ENCODE measurements around the gene CYP20A1.
"Not testable (repeated sequence)": the region's sequence is repeated elsewhere in the genome, so short reads cannot be mapped to it uniquely, and the experiment has no call there.

The CYP20A1 gene, protein sequence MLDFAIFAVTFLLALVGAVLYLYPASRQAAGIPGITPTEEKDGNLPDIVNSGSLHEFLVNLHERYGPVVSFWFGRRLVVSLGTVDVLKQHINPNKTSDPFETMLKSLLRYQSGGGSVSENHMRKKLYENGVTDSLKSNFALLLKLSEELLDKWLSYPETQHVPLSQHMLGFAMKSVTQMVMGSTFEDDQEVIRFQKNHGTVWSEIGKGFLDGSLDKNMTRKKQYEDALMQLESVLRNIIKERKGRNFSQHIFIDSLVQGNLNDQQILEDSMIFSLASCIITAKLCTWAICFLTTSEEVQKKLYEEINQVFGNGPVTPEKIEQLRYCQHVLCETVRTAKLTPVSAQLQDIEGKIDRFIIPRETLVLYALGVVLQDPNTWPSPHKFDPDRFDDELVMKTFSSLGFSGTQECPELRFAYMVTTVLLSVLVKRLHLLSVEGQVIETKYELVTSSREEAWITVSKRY

DNA sequence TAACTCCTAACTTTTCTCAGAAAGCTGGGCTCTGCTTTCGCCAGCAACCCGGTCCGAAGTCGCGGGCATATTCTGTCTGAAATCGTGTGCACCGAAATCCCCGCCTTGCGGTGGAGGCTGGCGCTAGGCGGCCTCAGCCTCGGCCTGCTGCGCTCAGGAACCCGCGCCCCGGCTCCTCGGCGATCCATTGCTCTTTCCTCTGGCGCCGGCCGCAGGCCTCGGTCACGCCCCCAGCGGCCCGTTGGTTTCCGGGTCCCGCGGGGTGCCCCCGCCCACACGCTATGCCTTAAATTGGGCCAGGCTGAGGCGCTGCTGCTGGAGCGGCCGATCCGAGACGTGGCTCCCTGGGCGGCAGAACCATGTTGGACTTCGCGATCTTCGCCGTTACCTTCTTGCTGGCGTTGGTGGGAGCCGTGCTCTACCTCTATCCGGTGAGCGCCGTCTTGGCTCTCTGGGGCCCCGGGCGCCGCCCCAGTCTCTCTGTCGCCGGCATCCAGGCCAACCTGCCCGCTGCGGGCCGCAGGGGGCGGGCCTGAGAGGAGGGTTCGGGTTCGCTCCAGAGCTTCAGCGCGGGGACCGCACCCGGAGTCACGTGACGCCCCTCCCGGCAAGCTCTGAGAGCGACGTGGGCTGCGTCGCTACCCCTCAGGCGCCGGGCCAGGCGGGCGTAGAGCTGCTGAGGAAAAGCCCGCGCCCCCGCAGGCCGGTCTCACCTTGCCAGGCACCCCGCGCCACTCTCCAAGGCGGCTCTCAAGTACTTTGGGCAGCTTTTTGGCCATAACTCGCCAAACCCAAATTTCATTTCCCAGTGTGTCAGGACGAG lies at the start of gene CYP20A1:
Gene CYP20A1 (plus strand): TSS at position 315 of the 823 bp plus-strand sequence. CDS start 45 bp downstream, at position 360.
- DNase-seq (ENCODE audit: low read depth, low spot score) = peak; percentile 91

DNA sequence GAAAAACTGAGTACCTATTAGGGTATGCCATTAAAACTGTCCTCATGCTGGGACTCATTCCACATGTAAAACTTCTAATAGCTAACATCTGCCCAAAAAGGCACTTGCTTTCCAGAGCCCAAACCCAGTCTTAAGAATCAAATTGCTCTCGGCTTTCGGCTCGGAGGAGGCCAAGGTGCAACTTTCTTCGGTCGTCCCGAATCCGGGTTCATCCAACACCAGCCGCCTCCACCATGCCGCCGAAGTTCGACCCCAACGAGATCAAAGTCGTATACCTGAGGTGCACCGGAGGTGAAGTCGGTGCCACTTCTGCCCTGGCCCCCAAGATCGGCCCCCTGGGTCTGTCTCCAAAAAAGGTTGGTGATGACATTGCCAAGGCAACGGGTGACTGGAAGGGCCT lies 48.3 kb upstream of the CYP20A1 start:
- not testable (repeated sequence) for DNase-seq (ENCODE audit: low read depth, low spot score)

DNA sequence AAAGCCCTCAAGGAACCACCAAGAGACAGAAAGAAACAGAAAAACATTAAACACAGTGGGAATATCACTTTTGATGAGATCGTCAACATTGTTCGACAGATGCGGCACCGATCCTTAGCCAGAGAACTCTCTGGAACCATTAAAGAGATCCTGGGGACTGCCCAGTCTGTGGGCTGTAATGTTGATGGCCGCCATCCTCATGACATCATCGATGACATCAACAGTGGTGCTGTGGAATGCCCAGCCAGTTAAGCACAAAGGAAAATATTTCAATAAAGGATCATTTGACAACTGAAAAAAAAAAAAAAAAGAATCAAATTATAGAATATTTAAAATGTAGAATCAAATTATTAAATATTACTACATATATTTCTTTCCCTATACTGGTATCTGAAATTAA lies 47.8 kb upstream of the CYP20A1 start:
- not testable (repeated sequence) for DNase-seq (ENCODE audit: low read depth, low spot score)

DNA sequence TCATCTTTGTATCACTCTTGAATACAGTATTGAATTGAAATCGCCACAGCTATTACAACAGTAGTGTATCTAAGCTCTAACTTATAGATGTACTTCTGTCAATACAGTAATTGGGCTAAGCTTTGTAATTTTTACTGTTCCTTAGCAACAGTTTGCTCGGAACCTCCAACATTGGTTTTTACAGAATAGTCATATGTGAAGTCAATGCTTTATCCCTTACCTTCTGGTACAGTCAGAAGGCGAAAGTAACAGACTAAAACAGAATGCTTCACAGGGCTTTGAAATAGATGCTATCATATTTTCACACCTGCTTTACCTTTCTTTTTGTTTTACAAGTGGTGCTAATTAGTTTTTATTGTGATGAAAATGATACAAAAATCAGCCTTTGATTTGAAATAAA lies 46.9 kb upstream of the CYP20A1 start:
- DNase-seq (ENCODE audit: low read depth, low spot score) = no peak

DNA sequence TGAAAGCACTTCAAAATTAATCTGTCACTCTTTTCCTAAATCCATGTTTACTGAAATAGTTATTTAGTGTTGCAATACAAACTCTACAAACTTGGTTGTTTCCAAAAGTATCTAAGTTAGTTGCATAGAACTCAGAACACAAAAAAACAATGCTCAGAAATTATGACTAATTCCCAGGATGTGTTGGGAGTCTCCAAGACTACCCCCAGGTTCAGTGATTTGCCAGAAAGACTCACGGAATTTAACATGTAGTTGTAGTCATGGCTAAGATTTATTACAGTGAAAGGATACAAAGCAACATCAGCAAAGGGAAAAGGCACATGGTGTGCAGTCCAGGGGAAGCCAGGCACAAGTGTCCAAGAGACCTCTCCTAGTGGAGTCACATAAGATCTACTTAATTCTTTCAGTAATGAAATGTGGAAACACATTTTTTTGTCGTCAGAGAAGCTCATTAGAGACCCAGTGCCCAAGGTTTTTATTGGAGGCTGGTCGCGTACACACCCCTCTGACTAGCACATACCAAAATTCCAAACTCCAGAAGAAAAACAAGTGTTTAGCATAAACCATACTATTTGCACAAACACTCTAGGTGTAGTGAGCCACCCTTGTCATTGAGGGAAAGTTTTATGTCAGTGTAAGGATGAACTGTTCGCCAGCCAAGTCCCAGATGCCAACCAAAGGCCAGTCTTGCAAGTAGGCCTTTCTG lies 43.3 kb upstream of the CYP20A1 start:
- no peak for DNase-seq (ENCODE audit: low read depth, low spot score)

DNA sequence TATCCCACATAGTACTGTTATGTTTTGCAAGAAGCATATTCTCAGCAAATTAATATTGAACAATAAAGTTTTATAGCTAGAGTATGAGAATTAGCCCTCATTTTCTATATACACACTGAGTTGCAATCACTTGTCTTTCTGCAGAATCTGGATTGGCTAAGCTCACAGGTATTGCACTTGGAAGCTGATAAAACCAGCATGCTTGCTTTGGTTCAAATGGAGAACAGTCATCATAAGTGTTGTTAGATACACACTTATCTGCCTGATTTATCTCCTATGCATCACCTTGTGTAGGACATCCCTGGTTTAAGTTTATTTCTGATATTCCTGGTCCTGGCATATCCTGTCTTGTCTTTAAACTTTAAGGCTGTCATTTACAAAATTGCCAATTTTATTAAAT lies 38.0 kb upstream of the CYP20A1 start:
- no peak for DNase-seq (ENCODE audit: low read depth, low spot score)

DNA sequence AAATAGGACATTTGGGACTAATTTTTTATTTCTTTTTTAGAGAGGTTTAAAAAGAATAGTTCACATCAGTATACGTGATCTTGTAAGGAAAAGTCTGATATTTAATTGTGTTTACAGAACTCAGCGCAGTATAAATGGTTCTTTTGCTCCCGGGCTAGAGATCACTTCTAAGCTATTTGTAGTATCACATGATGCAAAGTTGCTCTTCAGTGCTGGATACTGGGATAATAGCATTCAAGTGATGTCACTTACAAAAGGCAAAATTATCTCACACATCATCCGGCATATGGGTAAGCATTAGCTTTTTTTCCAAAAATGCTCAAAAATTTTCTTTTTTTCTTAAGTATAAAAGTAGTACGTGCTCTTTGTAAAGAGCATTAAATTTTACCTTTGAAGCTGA lies 37.4 kb upstream of the CYP20A1 start:
- no peak for DNase-seq (ENCODE audit: low read depth, low spot score)

DNA sequence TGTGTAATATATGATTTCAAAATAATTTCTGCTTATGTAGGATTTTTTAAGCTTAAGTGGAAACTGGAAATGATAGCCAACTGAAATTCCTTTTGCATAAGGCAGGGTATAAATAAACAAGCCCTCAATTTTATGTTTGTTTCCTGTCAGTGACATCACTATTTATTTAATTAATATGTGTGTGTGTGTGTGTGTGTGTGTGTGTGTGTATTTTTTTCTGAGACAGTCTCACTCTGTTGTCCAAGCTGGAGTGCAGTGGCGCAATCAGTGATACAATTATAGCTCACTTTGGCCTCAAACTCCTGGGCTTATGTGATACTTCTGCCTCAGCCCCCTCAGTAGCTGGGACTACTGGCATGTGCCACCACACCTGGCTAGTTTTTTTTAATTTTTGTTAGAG lies 29.3 kb upstream of the CYP20A1 start:
- no peak for DNase-seq (ENCODE audit: low read depth, low spot score)

DNA sequence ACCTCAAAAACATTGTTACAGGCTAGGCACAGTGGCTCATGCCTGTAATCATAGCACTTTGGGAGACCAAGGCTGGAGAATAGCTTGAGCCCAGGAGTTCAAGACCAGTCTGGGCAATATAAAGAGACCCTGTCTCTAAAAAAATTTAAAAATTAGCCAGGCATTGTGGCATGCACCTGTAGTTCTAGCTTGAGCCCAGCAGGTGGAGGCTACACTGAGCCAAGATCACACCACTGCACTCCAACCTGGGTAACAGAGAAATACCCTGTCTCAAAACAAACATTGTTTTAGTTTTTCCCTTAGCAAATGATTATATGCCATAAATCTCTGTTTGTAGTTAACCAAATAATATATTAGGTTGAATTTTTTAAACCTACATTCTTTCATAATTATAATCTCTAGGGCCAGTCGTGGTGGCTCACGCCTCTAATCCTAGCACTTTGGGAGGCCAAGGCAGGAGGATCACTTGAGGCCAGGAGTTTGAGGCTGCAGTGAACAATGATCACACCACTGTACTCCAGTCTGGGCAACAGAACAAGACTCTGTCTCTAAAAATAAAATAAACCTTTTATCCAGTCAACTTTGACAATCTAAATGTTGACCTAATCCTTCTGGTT lies 13.3 kb upstream of the CYP20A1 start:
- no peak for DNase-seq (ENCODE audit: low read depth, low spot score)

DNA sequence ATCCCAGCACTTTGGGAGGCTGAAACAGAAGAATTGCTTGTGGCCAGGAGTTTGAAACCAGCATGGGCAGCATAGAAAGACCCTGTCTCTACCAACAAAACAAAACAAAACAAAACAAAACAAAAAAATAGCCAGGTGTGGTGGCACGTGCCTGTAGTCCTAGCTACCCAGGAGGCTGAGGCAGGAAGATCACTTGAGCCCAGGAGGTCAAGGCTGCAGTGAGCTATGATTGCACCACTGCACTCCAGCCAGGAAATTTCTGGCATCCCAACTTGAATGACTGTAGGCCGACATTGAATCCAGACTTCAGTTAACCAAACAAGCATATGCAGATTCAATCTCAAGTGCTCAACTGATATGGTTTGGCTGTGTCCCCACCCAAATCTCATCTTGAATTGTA lies 9.1 kb upstream of the CYP20A1 start:
- DNase-seq (ENCODE audit: low read depth, low spot score) = not testable (repeated sequence)

DNA sequence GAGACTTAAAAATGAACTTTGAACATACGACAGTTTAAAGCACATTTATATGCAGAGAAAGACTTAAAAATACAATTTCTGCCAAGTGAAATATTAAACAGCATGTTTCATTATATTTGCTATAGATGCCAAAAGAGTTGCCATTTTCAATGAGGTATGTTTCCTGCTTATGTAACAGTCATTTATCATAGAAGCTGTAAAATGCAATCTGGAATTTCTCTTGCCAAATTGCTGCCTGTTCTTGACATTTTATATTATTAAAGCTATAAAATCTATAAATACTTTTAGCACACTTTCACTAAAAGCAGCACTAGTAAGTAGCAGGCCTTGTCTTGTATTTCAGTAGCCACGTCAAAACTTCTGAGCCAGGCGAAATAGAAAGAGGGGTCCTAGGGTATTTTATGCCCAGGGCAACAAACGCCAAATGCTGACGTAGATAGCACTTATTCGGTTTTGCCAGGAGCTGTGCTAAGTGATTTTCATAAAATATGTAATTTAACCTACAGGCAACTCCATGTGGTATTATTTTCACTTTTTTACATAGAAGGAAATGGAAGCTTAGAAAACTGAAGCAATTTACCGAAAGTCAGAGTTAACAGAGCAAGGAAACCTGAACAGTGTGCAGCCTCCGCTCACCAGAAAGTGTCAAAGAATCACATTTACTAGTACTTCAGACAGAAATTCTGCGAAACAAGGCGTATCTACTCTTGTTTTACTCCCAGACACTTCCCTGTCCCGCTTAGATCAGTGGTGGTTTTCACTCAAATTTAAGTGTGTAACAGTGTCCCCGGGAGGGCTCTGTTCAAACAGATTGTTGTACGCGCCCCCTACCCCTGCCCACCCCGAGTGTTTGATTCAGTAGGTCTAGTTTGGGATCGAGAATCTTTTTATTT lies 1.2 kb upstream of the CYP20A1 start:
- DNase-seq (ENCODE audit: low read depth, low spot score) = no peak

DNA sequence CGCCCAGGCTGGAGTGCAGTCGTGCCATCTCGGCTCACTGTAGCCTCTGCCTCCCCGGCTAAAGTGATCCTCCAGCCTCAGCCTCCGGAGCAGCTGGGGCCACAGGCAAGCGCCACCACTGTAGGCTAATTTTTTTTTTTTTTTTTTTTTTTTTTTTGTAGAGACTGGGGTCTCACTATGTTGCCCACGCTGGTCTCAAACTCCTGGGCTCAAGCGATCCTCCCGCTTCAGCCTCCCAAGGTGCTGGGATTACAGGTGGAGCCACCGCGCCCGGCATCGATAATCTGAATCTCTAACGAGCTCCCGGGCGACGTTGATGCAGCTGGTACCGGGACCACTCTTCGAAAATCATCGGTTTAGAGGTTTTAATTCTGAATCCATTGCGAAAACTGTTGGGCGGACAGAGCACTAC lies 520 bp upstream of the CYP20A1 start:
- no peak for DNase-seq (ENCODE audit: low read depth, low spot score)

DNA sequence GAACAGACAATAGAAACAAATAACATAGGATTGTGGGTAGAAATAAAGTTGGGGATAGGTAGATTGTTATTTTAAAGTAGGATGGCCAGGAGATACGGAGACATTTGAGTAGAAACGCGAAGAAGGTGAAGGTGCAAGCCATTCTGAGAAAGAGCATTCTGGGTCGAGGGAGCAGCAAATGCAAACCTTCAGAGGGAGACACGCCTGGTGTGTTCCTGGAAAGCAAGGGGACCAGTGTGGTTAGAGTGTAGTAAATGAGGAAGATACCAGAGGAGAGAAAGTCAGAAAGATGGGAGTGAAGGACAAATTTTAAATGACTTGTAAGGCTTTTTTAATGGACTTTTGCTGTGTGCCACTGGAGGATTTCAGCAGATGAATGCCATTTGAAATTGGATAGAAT lies 1.7 kb downstream of the CYP20A1 start:
- no peak for DNase-seq (ENCODE audit: low read depth, low spot score)

DNA sequence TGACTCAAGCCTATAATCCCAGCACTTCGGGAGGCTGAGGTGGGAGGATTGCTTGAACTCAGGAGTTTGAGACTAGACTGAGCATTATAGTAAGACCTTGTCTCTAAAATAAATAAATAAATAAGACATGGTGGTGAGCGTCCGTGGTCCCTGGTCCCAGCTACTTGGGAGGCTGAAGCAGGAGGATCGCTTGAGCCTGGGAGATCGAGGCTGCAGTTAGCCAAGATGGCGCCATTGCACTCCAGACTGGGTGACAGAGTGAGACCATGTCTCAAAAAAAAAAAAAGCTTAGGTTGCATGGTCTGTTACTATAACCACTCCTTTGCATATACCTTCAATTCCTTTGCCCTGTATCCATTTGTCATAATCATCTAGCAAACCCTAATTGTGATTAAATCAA lies 3.7 kb downstream of the CYP20A1 start:
- DNase-seq (ENCODE audit: low read depth, low spot score) = no peak

DNA sequence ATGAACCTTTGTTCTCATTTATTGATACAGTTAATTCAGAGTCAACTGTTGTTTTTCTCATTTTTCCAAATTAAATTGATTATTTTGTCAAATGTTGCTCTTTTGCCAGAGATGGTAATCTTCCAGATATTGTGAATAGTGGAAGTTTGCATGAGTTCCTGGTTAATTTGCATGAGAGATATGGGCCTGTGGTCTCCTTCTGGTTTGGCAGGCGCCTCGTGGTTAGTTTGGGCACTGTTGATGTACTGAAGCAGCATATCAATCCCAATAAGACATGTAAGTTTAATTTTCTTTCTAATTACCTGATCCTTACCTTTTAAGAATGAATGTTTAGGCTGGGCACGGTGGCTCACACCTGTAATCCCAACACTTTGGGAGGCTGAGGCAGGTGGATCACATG lies 7.8 kb downstream of the CYP20A1 start:
- DNase-seq (ENCODE audit: low read depth, low spot score) = no peak

DNA sequence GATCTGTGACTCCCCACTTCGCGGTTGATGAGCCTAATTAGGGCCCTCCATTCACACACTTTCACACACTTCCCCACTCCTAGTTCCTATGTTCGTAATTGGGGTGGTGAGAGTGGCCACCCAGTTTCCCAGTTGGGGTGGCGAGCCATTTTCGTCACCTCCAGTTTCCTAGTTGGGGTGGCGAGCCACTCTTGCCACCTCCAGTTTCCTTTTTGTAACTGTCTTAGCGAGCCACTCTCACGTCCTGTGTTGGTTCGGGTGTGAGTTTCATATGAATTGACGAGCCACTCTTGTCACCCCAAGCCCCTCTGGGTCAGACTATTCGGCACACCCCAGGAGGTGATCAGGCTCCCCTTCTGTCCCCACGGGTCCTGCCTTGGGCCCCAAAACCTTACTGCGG lies 14.0 kb downstream of the CYP20A1 start:
- no peak for DNase-seq (ENCODE audit: low read depth, low spot score)

DNA sequence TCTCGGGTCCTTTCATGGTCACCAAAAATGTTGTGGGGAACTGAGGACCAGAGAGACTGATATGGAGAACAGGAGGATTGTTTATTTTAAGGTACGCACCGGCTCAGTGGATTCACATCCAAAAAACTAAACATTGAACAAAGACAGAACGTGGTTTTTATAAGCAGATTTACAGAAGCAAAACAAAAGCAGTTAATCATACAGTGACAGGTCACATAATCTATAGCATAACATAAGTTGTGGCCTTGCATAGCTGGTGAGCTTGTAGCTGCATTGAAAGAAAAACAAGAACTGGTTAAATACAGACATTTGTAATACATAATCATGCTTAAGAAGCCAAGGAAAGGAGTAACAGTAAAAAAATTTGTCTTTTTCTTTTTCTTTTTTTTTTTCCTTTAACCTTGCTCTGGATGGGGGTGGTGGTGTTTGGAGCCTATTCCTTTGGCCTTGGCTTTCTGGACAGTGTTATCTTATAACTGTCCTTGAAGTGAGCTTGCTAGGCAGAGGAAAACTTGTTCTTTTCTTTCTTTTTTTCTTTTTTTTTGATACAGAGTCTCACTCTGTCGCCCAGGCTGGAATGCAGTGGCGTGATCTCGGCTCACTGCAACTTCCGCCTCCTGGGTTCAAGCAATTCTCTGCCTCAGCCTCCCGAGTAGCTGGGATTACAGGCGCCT lies 14.7 kb downstream of the CYP20A1 start:
- DNase-seq (ENCODE audit: low read depth, low spot score) = not testable (repeated sequence)

DNA sequence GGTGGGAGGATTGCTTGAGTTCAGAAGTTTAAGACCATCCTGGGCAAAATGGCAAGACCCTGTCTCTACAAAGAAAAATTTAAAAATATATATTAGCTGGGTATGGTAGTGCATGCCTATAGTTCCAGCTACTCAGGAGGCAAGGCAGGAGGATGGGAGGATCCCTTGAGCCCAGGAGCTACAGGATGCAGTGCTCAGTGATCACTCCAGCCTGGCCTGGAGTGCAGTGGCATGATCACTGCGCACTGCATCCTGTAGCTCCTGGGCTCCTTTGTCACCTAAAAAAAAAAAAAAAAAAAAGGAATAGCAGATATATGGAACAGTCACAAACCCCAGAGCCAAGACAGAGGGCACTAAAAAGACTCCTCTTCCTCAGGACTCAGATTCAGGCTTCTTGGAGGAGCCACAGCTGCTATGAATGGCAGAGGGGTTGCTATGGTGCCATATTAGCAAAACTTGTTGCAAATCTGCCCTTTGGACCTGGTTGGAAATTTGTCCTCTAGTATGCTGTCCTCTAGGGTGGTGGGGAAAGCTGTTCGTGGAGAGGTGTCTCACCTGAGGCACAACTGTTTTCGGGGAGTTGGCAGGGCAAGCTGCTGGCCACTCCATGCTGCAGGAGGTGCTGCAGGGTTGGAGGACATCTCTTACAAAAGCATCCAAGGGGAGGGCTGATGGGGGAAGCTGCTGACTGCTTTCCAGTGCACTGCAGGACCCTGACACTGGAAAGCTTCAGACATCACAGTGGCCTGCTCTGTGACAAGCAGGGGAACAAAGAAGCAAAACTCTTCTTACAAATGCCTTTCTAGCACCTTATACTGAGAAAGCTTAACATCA lies 22.7 kb downstream of the CYP20A1 start:
- no peak for DNase-seq (ENCODE audit: low read depth, low spot score)

DNA sequence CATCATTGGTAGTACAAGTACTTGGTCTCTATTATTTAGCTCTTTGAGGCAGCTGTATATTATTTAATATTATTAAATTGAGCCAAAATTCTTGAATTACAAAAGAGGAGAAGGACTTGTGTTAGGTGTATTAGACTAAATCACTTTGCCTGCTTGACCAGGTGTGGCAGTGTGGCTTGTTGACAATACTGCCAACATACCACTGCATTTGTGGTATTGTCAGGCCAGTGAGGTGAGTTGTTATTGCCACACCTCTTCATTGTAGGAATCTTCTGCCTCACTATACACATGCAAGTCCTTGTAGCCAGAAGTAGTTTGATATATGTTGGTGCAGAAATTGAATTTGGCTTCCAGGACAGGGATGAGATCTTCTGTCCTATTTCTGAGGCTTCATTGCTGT lies 40.5 kb downstream of the CYP20A1 start:
- DNase-seq (ENCODE audit: low read depth, low spot score) = no peak

Measured in smooth muscle cell of the brain vasculature (primary cell).